CD4-positive, alpha-beta T cell treated with Interleukin-4 for 1 hour (primary cell): Measurements from ENCODE around the gene ADRA2A.

Source experiments
- DNase-seq, 2 donors: peaks; one replicate each; pipeline ENCODE4 v3.0.0-alpha.2; 2020 to 2022

Gene ADRA2A

GRCh38 chr10:111110771-111111170 lies 33.9 kb downstream of the ADRA2A start:
- DNase-seq: no peak

- no peak for DNase-seq
Measured at GRCh38 chr10:111112333-111112732, 35.5 kb downstream of the ADRA2A start.

- DNase-seq: no peak
Measured at GRCh38 chr10:111113238-111113960, 36.6 kb downstream of the ADRA2A start.

- no peak for DNase-seq
Measured at GRCh38 chr10:111113961-111114757, 37.3 kb downstream of the ADRA2A start.

- no peak for DNase-seq
Measured at GRCh38 chr10:111114758-111115500, 38.1 kb downstream of the ADRA2A start.

- DNase-seq: no peak
Measured at GRCh38 chr10:111116211-111116610, 39.4 kb downstream of the ADRA2A start.

GRCh38 chr10:111116762-111117445 lies 40.1 kb downstream of the ADRA2A start:
- DNase-seq: no peak

GRCh38 chr10:111117528-111118277 lies 40.9 kb downstream of the ADRA2A start:
- DNase-seq: no peak

GRCh38 chr10:111118758-111119157 lies 41.9 kb downstream of the ADRA2A start:
- DNase-seq: no peak

GRCh38 chr10:111119637-111120036 lies 42.8 kb downstream of the ADRA2A start:
- no peak for DNase-seq

GRCh38 chr10:111122127-111122526 lies 45.3 kb downstream of the ADRA2A start:
- DNase-seq: no peak

GRCh38 chr10:111123883-111124282 lies 47.1 kb downstream of the ADRA2A start:
- DNase-seq: no peak

- no peak for DNase-seq
Measured at GRCh38 chr10:111125102-111125501, 48.3 kb downstream of the ADRA2A start.

GRCh38 chr10:111126077-111126476 lies 49.2 kb downstream of the ADRA2A start:
- no peak for DNase-seq

- no peak for DNase-seq
Measured at GRCh38 chr10:111127081-111127848, 50.4 kb downstream of the ADRA2A start.

GRCh38 chr10:111128331-111129180 lies 51.7 kb downstream of the ADRA2A start:
- peak in 1 of 2 donors; percentile 45 for DNase-seq

- no peak for DNase-seq
Measured at GRCh38 chr10:111129363-111129762, 52.5 kb downstream of the ADRA2A start.

GRCh38 chr10:111130471-111130870 lies 53.6 kb downstream of the ADRA2A start:
- DNase-seq: no peak
